Testis (tissue), 2 donors: Measurements from ENCODE around the gene IL6ST.

Experiments used
- POLR2A ChIP-seq: fragments of 450-650 bp; IDR thresholded peaks from one replicate; pipeline ENCODE4 v1.6.1; 2017; ENCODE audit warnings: antibody characterized with exemption, mild to moderate bottlenecking, moderate library complexity
- TF ChIP-seq, protein P1 (sequence below), 3 experiments: fragments of 450-650 bp in 2 of 3; fragments of 200-600 bp in 1 of 3; sonication (generic) in 1 of 3; IDR thresholded peaks; one replicate each; pipeline ENCODE4 v1.5.1; 2016 to 2019; ENCODE audit warnings: antibody characterized with exemption in 3 of 3, mild to moderate bottlenecking in 2 of 3, moderate library complexity in 1 of 3

DNA sequence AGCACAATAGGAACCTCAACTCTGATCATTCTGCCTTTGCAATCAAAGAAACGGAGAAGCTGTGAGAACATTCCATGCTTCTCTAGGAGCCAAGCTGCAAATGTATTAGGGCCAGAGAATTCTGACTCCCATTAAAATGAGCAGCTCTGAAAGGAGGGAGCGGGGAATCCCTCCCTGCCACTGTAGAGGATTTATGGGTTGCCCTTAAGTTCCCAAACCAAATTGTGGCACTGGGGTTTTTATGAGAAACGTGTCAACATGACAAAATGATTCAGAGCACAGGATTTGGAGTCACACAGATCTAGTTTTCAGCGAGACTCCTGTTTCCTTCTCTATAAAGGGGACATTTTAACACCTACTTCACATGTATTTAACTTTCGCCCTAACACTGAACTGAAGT, 1.8 kb downstream of the IL6ST start:
- TF ChIP-seq, protein P1, sequence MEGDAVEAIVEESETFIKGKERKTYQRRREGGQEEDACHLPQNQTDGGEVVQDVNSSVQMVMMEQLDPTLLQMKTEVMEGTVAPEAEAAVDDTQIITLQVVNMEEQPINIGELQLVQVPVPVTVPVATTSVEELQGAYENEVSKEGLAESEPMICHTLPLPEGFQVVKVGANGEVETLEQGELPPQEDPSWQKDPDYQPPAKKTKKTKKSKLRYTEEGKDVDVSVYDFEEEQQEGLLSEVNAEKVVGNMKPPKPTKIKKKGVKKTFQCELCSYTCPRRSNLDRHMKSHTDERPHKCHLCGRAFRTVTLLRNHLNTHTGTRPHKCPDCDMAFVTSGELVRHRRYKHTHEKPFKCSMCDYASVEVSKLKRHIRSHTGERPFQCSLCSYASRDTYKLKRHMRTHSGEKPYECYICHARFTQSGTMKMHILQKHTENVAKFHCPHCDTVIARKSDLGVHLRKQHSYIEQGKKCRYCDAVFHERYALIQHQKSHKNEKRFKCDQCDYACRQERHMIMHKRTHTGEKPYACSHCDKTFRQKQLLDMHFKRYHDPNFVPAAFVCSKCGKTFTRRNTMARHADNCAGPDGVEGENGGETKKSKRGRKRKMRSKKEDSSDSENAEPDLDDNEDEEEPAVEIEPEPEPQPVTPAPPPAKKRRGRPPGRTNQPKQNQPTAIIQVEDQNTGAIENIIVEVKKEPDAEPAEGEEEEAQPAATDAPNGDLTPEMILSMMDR (IDR thresholded peaks at IDR 0.05): no peak
- no peak for TF ChIP-seq POLR2A
